SH-SY5Y (cell line): ENCODE data around the gene DLGAP1.

Experiments used
- GATA2 ChIP-seq: IDR thresholded peaks from 2 replicates; pipeline ENCODE4 v1.6.1; 2011; ENCODE audit warnings: mild to moderate bottlenecking, low read depth, low read length
- GATA3 ChIP-seq: IDR thresholded peaks from 2 replicates; pipeline ENCODE4 v1.6.1; 2011; ENCODE audit warnings: low read depth, mild to moderate bottlenecking, low read length, moderate library complexity

- no peak for TF ChIP-seq GATA3
- no peak for TF ChIP-seq GATA2
These were observed 982.2 kb downstream of the DLGAP1 start for GRCh38 chr18:3472681-3473544.
